ENCODE measurements around the gene CDH8.

DNA sequence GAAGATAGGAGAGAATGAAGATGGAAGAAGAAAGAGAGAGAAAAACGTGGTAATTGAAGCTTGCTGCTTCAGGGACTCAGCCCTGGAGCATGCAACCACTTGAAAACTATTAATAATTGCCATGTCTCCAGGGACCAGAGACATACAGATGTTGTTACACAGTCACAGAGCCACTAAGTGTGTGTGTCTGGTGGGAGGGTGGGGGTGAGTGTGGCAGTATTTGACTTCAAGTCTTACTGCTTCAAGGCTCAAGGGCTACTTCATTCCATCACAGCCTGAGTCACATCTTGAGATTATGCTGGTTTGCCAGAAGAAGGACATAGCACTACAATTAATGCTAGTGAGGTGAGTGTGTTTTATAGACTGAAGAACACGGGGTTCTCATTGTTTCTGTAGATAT lies 202.2 kb downstream of the CDH8 start:
- TF ChIP-seq, protein P1, sequence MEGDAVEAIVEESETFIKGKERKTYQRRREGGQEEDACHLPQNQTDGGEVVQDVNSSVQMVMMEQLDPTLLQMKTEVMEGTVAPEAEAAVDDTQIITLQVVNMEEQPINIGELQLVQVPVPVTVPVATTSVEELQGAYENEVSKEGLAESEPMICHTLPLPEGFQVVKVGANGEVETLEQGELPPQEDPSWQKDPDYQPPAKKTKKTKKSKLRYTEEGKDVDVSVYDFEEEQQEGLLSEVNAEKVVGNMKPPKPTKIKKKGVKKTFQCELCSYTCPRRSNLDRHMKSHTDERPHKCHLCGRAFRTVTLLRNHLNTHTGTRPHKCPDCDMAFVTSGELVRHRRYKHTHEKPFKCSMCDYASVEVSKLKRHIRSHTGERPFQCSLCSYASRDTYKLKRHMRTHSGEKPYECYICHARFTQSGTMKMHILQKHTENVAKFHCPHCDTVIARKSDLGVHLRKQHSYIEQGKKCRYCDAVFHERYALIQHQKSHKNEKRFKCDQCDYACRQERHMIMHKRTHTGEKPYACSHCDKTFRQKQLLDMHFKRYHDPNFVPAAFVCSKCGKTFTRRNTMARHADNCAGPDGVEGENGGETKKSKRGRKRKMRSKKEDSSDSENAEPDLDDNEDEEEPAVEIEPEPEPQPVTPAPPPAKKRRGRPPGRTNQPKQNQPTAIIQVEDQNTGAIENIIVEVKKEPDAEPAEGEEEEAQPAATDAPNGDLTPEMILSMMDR (IDR thresholded peaks at IDR 0.05) = no peak
- TF ChIP-seq ESRRA (IDR thresholded peaks at IDR 0.05; ENCODE audit: borderline replicate concordance, low read length) (no peak), HDAC2 (IDR thresholded peaks at IDR 0.05) (no peak), EP300 (IDR thresholded peaks at IDR 0.05) (no peak), SMC3 (IDR thresholded peaks at IDR 0.05) (no peak)
- TF ChIP-seq, protein P2, sequence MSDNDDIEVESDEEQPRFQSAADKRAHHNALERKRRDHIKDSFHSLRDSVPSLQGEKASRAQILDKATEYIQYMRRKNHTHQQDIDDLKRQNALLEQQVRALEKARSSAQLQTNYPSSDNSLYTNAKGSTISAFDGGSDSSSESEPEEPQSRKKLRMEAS (IDR thresholded peaks at IDR 0.05) = no peak
- TF ChIP-seq, protein P3, sequence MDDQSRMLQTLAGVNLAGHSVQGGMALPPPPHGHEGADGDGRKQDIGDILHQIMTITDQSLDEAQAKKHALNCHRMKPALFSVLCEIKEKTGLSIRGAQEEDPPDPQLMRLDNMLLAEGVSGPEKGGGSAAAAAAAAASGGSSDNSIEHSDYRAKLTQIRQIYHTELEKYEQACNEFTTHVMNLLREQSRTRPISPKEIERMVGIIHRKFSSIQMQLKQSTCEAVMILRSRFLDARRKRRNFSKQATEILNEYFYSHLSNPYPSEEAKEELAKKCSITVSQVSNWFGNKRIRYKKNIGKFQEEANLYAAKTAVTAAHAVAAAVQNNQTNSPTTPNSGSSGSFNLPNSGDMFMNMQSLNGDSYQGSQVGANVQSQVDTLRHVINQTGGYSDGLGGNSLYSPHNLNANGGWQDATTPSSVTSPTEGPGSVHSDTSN (IDR thresholded peaks at IDR 0.05) = no peak
